ENCODE measurements around the gene ZFYVE19.
"Not testable (repeated sequence)": the region's sequence is repeated elsewhere in the genome, so short reads cannot be mapped to it uniquely, and the experiment has no call there.

The ZFYVE19 gene

DNA sequence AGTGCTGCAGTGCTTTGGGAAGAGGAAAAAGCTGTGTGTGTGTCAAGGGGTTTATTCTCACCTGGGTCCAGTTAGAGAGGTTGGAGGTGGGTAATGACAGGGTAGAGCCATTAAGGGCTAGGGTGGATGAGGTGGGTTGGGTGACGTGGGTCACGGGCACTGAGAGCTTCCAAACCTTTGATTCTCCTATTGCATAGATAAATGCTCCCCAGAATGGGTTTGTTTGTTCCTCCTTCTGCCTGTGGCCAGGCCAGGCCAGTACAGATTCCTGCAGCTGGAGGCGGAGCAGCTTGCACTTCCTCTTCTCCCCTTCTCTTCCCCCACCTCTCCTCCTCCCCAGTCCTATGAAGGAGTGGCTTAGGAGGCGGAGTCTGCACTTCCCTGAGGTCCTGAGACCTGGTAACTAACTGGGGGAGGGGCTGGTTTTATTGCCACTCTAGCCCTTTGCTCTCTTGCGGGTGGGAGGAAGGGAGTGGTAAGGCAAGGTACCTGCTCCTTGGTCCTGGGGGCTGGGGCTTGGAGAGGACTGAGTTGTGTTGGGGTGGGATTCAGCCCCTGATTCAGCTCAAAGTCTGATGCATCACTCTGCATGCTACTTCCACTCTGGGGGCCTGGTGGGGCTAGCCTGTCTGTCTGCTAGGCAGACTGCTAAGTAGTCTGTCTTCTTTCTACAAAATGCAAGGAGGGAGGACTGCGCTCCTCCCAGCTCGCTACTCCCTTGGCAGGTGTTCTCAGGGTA, 40.5 kb downstream of the ZFYVE19 start:
- DNase-seq (ENCODE audit: low read depth): no peak

GRCh38 chr15:40850576-40851112, 43.8 kb downstream of the ZFYVE19 start:
- DNase-seq (ENCODE audit: low read depth): no peak

- no peak for DNase-seq (ENCODE audit: low read depth)
Observed at GRCh38 chr15:40852529-40852928, 45.6 kb downstream of the ZFYVE19 start.

- DNase-seq (ENCODE audit: low read depth): no peak
Observed at GRCh38 chr15:40853241-40853890, 46.5 kb downstream of the ZFYVE19 start.

DNA sequence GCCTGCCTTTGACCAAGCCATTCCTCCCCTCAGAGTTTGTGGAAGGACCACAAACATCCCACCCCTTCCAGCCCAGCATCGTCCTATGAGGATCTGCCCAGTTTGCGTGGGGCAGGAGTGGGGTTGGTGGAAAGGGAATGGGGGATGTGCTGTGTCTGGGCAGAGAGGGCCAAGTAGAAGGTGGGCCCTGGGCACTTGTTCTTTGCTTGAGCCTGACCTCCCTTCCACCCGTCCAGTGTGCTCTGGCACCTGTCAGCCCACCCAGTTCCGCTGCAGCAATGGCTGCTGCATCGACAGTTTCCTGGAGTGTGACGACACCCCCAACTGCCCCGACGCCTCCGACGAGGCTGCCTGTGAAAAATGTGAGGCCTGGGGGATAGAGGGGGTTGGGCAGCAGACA, 47.3 kb downstream of the ZFYVE19 start:
- no peak for DNase-seq (ENCODE audit: low read depth)

- no peak for DNase-seq (ENCODE audit: low read depth)
Observed at GRCh38 chr15:40855706-40856234, 48.9 kb downstream of the ZFYVE19 start.

- no peak for DNase-seq (ENCODE audit: low read depth)
Observed at GRCh38 chr15:40856746-40857145, 49.9 kb downstream of the ZFYVE19 start.

DNA sequence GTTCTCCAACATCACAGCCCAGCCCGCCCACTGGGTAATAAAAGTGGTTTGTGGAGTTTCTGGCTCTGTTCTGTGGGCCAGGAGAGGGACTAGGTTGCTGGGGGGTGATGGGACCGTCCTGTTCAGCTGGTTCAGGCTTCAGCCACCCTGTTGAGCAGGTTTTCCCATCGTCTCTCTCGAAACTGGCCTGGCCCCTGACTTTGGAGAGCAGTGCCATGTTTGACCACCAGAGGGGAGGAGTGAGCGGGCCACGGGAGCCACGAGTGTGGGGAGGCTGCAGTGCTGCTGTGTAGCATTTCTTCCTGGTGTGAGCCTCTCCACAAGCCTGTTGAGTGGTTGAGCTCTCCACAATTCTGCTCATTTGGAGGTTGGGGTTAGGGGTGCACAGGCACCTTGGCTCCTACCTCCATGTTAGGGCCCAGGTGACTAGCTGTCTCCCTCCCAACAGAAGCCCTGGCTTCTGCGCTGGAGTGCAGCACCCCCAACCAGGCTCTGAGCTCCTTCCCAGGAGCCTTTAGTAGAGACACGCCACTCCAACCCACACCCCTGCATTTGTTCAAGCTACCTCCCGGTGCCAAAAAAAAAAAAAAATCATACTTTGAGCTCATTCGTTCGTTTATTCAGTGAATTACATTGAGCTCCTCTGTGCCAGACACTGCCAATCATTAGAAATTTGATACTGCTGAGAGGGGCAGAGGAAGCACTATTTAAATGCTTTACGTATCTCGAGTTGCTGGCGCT, 50.9 kb downstream of the ZFYVE19 start:
- DNase-seq (ENCODE audit: low read depth): peak; percentile 66

DNA sequence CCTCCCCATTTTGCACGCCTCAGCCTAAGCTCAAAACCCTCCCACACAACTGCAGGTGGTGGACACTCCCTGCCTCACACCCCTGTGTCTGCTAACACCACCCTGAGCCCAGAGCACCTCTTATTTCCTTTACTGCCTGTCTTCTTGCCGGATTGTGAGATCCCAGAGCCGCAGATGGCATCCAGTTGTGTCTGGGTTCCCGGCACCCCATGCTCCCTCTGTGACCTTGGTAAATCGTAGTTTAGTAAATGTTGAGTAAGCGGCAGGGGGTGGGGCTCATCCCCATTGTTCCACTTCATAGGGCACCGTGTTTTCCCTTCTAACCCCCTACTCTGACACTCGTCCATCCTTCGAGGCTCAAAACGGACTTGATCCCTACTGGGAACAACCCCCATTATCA, 51.8 kb downstream of the ZFYVE19 start:
- DNase-seq (ENCODE audit: low read depth): no peak

DNA sequence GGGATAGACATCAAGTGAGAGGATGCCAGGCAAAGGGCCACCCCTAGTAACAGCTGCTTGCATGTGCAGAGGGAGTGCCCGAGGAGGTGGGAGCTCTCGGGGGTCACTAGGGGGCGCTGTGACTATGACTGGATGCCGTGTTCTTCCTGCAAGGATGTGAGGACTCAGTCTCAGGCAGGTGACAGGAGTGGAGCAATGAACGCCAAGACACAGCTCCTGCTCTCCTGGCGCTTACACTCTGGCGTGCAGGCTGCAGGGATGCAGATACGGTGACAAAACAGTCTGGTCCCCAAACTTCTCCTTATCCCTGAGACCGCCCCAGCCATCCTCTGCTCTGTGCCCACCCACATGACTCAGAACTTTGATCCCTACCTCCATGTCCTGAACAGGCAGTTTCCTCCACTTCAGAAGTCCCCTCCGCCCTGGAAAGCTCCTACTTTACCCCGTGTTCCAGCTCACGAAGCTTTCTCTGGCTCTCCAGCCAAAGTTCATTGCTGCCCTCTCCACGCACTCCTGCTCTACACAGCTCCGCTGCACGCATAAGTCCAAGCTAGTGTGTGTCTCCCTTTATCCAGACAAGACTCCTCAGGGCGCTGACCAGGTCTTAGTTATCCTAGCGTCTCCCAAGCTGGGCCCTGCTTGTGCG, 52.4 kb downstream of the ZFYVE19 start:
- peak; percentile 75 for DNase-seq (ENCODE audit: low read depth)

GRCh38 chr15:40861147-40861546, 54.3 kb downstream of the ZFYVE19 start:
- DNase-seq (ENCODE audit: low read depth): not testable (repeated sequence)

- DNase-seq (ENCODE audit: low read depth): no peak
Observed at GRCh38 chr15:40863660-40864270, 56.9 kb downstream of the ZFYVE19 start.

Measured in stimulated activated CD4-positive, alpha-beta T cell treated with anti-CD3 and anti-CD28 coated beads, Interleukin-2, amount 100 ng/mL, for 4 hours (primary cell).